Progenitor cell of endocrine pancreas (in vitro differentiated cells): Measurements from ENCODE around the gene GFY. TPM values are rescaled to one million over a fixed set of nuclear protein-coding genes. Genes with fewer than 3 reads are reported as not detected.

Experiments
- DNase-seq: peaks from one replicate; pipeline ENCODE4 v3.0.0; 2021; ENCODE audit warnings: low spot score; ENCODE audit not compliant: unreplicated experiment
- H3K27ac Mint-ChIP-seq: 2 replicates; pipeline ENCODE4 v1.8.0; 2021; ENCODE audit warnings: mild to moderate bottlenecking, moderate library complexity, mixed read lengths
- H3K27me3 Mint-ChIP-seq: 2 replicates; pipeline ENCODE4 v1.8.0; 2021; ENCODE audit warnings: mixed read lengths
- H3K36me3 Mint-ChIP-seq: 2 replicates; pipeline ENCODE4 v1.8.0; 2022; ENCODE audit warnings: mixed read lengths; ENCODE audit not compliant: insufficient read depth
- H3K4me1 Mint-ChIP-seq: 2 replicates; pipeline ENCODE4 v1.8.0; 2021; ENCODE audit warnings: low read depth, mixed read lengths
- H3K4me3 Mint-ChIP-seq: 2 replicates; pipeline ENCODE4 v1.8.0; 2021; ENCODE audit warnings: low read depth, mild to moderate bottlenecking, moderate library complexity, mixed read lengths
- H3K9me3 Mint-ChIP-seq: 2 replicates; pipeline ENCODE4 v1.8.0; 2021; ENCODE audit warnings: low read depth, mixed read lengths
- CTCF ChIP-seq: fragments of 200-600 bp; sonication (generic); IDR thresholded peaks from one replicate; pipeline ENCODE4 v1.5.0; 2021; ENCODE audit warnings: antibody characterized with exemption, mild to moderate bottlenecking; ENCODE audit not compliant: unreplicated experiment
- total RNA-seq: library from RNA; stranded (reverse); gene quantifications from 2 replicates; pipeline ENCODE4 v1.2.1, GENCODE V29; 2021

GFY gene
- total RNA-seq, 1 donor from 2014 or later = not detected

DNA sequence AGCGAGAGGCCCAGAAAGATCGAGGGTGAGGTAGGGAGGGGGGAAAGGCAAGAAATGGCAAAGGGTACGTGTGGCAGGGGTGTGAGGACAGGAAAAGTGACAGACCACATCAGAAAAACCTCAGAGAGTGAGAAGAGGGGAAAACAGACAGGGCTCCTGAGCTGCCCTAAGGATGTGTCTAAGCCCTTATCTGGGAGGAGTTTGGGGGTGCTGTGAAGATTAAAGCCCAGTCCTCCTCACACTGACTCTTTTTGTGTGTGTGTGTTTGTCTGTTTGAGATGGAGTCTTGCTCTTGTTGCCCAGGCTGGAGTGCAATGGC lies 1.2 kb upstream of the GFY start:
- peaks cover 12% of the 10 kb centered on the region for H3K4me1 Mint-ChIP-seq
- no peak overlapping the region for H3K4me3 Mint-ChIP-seq

DNA sequence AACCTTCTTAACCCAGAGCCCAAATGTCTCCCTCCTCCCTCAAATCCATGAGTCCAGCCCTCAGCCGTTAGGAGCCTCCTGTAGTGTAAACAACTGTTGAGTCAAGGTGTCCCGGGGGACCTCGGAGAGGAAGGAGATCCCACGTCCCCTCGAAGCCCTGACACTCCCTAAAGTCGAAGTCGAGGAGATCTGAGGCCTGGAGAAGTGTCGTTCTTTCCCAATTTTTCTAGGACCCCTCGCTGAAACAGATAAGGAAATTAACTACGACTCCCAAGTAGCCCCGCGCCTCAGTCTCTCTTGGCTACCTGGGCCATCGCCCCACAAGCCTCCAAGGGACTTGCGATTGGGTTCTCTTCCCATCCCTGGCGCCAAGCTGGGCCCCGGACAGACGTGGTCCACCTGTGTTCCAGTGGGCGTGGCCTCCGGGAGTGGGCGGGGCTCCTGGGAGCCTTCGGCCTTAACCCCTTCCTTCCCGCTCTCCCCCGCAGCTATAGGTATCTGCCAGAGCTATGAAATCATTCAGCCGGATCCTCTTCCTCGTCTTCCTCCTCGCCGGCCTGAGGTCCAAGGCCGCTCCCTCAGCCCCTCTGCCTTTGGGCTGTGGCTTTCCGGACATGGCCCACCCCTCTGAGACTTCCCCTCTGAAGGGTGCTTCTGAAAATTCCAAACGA lies 869 bp downstream of the GFY start:
- H3K27me3 Mint-ChIP-seq = peaks cover 93% of the 10 kb centered on the region
- no peak overlapping the region for H3K4me3 Mint-ChIP-seq
- DNase-seq = no peak
- TF ChIP-seq CTCF = no peak
- H3K9me3 Mint-ChIP-seq = no peaks in the 10 kb centered on the region
- no peak overlapping the region for H3K27ac Mint-ChIP-seq
- no peaks in the 10 kb centered on the region for H3K36me3 Mint-ChIP-seq
- H3K4me1 Mint-ChIP-seq = peaks cover 12% of the 10 kb centered on the region

More for the DNA sequence above, 1.2 kb upstream of the GFY start:
- no peaks in the 10 kb centered on the region for H3K36me3 Mint-ChIP-seq
- DNase-seq = no peak
- H3K9me3 Mint-ChIP-seq = no peaks in the 10 kb centered on the region
- H3K27me3 Mint-ChIP-seq = peaks cover 94% of the 10 kb centered on the region
- H3K27ac Mint-ChIP-seq = no peak overlapping the region
- TF ChIP-seq CTCF = no peak

GRCh38 chr19:49427339-49427738 lies 2.2 kb downstream of the GFY start:
- DNase-seq = no peak
- Mint-ChIP-seq H3K27me3 (peaks cover 89% of the 10 kb centered on the region), H3K9me3 (no peaks in the 10 kb centered on the region), H3K36me3 (no peaks in the 10 kb centered on the region), H3K27ac (no peak overlapping the region), H3K4me3 (no peak overlapping the region), H3K4me1 (peaks cover 12% of the 10 kb centered on the region)
- TF ChIP-seq CTCF = no peak

DNA sequence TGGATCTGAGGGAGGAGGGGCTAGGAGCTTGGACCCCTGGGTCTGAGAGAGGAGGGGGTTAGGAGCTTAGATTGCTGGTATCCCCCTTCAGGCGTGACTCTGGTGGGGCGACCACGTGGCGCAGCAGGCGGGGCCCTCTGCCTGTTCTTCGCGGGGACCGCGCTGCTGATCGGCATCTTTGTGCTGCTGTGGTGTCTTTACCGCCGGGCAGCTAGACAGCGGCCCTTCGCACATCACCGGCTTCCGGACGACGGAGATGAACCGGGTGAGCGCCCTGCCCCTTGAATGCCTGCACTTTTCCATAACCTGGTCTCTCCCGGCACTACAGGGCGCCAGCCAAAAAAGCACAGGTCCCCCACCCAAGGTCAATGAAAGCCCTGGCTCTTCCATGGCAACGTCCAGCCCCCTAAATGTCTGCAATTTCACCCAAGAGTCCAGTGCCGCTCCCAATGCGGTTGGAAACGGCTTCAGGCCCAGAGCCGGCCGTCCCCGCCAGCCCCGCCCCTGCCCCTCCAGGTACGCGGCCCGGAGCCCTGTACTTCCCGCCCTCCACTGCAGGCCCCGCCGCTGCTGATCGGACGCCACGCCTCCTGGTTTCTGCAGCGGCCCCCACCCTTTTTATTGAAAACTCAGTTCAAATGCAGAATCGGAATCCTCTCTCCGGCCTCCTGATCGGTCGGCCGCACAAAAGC lies 2.8 kb downstream of the GFY start:
- Mint-ChIP-seq H3K4me1 (peaks cover 12% of the 10 kb centered on the region), H3K36me3 (no peaks in the 10 kb centered on the region), H3K27ac (no peak overlapping the region), H3K4me3 (peak overlapping the region; percentile 39), H3K27me3 (peaks cover 90% of the 10 kb centered on the region), H3K9me3 (no peaks in the 10 kb centered on the region)
- TF ChIP-seq CTCF = no peak
- no peak for DNase-seq

DNA sequence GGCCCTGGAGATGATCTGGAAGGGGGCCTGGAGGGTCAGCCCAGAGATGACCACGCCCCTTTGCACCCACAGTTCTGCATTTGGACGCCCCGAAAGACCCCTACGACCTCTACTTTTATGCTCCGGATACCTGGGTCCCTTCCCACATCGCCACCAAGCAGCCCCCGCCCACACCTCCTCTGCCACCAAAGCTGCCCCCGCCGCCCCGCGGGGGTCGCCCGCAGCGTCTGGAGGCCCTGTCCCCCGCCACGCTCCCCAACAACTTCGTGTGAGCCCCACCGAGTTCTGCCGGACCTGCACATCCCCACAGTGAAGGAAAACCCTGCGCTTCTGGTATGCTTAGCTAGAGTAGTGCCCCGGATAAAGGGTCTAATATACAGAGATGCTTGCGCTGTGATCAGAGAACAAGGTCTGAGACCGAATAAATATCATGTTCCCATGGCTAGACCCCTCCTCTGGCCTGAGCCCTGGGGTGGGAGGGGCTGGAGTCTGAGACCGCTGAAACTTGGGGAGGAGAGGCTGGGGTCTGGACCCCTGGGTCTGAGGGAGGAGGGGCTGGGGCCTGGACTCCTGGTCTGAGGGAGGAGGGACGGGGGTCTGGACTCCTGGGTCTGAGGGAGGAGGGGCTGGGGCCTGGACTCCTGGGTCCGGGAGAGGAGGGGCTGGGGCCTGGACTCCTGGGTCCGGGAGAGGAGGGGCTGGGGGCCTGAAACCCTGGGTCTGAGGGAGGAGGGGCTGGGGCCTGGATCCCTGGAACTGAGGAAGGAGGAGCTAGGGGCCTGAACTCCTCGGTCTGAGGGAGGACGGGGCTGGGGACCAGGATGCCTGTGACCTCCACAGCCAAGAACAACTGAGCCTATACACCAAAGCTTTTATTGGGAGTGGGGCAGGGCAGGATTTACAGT lies 3.6 kb downstream of the GFY start:
- no peak for TF ChIP-seq CTCF
- Mint-ChIP-seq H3K27me3 (peaks cover 91% of the 10 kb centered on the region), H3K27ac (no peak overlapping the region), H3K9me3 (no peaks in the 10 kb centered on the region), H3K4me1 (peaks cover 11% of the 10 kb centered on the region), H3K4me3 (peak overlapping the region; percentile 39), H3K36me3 (no peaks in the 10 kb centered on the region)
- DNase-seq = no peak
